CD4-positive, alpha-beta T cell (primary cell): ENCODE measurements around the gene RUNX1. TPM values are rescaled to one million over a fixed set of nuclear protein-coding genes. Genes with fewer than 3 reads are reported as not detected.

Experiments used
- ATAC-seq: fragments of 200-7000 bp; cut with Tn5 transposase; one replicate; pipeline ENCODE4 v1.10.0; 2022; ENCODE audit warnings: mild to moderate bottlenecking; ENCODE audit not compliant: poor library complexity
- CTCF ChIA-PET: fragments of 350-600 bp; sonication (Branson Sonifier 250); formaldehyde crosslinking; loops from one replicate; lab custom pipeline; 2021; ENCODE audit warnings: antibody characterized with exemption, inconsistent platforms; lab: Charles Lee
- POLR2A ChIA-PET: fragments of 350-600 bp; sonication (Branson Sonifier 250); formaldehyde crosslinking; loops from one replicate; lab custom pipeline; 2021; ENCODE audit warnings: antibody characterized with exemption, inconsistent platforms; lab: Charles Lee
- DNase-seq, 14 experiments: peaks; one replicate each; pipeline ENCODE4 v3.0.0-alpha.2; 2013 to 2020; ENCODE audit warnings: mixed read lengths in 2 of 14
- H3K27ac ChIP-seq, 2 donors: one replicate each; pipeline versions ENCODE4 v1.5.1 to v1.7.0; 2013; ENCODE audit warnings: low read length in 2 of 2, low read depth in 1 of 2, mild to moderate bottlenecking in 1 of 2
- H3K27me3 ChIP-seq, 2 experiments: 1 replicate in 1 of 2; 2 replicates in 1 of 2; pipeline versions ENCODE4 v1.6.1 to v1.7.0; 2013; ENCODE audit warnings: low read length in 2 of 2, control low read depth in 1 of 2, mild to moderate bottlenecking in 1 of 2, moderate library complexity in 1 of 2; ENCODE audit not compliant: insufficient read depth in 2 of 2, control insufficient read depth in 1 of 2
- H3K36me3 ChIP-seq: one replicate; pipeline ENCODE4 v1.6.1; 2013; ENCODE audit warnings: low read length, control low read depth; ENCODE audit not compliant: insufficient read depth
- H3K4me1 ChIP-seq: one replicate; pipeline ENCODE4 v1.6.1; 2013; ENCODE audit warnings: low read length, control low read depth; ENCODE audit not compliant: insufficient read depth
- H3K4me3 ChIP-seq: one replicate; pipeline ENCODE4 v1.5.1; 2013; ENCODE audit warnings: mild to moderate bottlenecking, low read length, moderate library complexity
- H3K9me3 ChIP-seq, 2 experiments: 1 replicate in 1 of 2; 2 replicates in 1 of 2; pipeline versions ENCODE4 v1.6.1 to v1.7.0; 2013; ENCODE audit warnings: low read length in 2 of 2, mild to moderate bottlenecking in 2 of 2, control low read depth in 1 of 2, moderate library complexity in 1 of 2; ENCODE audit not compliant: control insufficient read depth in 1 of 2, insufficient read depth in 1 of 2
- H3K27ac Mint-ChIP-seq: one replicate; pipeline ENCODE4 v1.8.0; 2020; ENCODE audit warnings: mixed read lengths
- H3K27me3 Mint-ChIP-seq: one replicate; pipeline ENCODE4 v1.8.0; 2021; ENCODE audit warnings: mixed read lengths
- H3K36me3 Mint-ChIP-seq: one replicate; pipeline ENCODE4 v1.8.0; 2021; ENCODE audit warnings: low read depth, mixed read lengths
- H3K4me1 Mint-ChIP-seq: one replicate; pipeline ENCODE4 v1.8.0; 2021; ENCODE audit warnings: low read depth, mixed read lengths
- H3K4me3 Mint-ChIP-seq: one replicate; pipeline ENCODE4 v1.8.0; 2020; ENCODE audit warnings: mild to moderate bottlenecking, mixed read lengths
- H3K9me3 Mint-ChIP-seq: one replicate; pipeline ENCODE4 v1.8.0; 2020; ENCODE audit warnings: mixed read lengths
- intact Hi-C, 2 experiments: fragments of 100-400 bp; cut with DNase I in 1 of 2; cut with micrococcal nuclease in 1 of 2; formaldehyde crosslinking; loops; one replicate each; pipeline versions ENCODE4 v1.15.1 to v1.9.0; 2023 to 2025; cut with DNase I, micrococcal nuclease
- total RNA-seq, 174 experiments: library from RNA in 2 of 174; stranded (reverse) in 2 of 174; gene quantifications; one replicate each; pipeline ENCODE4 v1.2.3 and lab custom pipeline; 2021 to 2026
- TF ChIP-seq, protein P1 (sequence below): fragments of 200-600 bp; IDR thresholded peaks from one replicate; pipeline ENCODE4 v1.8.0; 2022; ENCODE audit warnings: antibody characterized with exemption, mild to moderate bottlenecking

The RUNX1 gene
- total RNA-seq, 2 experiments from 2014 or later: 71.7 to 74.3 TPM

- peaks cover 59% of the 10 kb centered on the region for H3K4me1 ChIP-seq
- ChIA-PET POLR2A (interaction anchor here (0.7 to 1.4 kb wide), 7 partner anchors 10 to 127 kb away, joined by 3 to 6 read pairs (median 4); no protein-coding TSS in a partner anchor), CTCF (interaction anchor here (1.5 to 2.6 kb wide), 4 partner anchors 9 to 127 kb away, joined by 3 to 8 read pairs (median 6); no protein-coding TSS in a partner anchor)
- H3K36me3 Mint-ChIP-seq: peaks cover 74% of the 10 kb centered on the region
- H3K27me3 Mint-ChIP-seq: no peaks in the 10 kb centered on the region
- intact Hi-C loops: no loop called here
- TF ChIP-seq, protein P1, sequence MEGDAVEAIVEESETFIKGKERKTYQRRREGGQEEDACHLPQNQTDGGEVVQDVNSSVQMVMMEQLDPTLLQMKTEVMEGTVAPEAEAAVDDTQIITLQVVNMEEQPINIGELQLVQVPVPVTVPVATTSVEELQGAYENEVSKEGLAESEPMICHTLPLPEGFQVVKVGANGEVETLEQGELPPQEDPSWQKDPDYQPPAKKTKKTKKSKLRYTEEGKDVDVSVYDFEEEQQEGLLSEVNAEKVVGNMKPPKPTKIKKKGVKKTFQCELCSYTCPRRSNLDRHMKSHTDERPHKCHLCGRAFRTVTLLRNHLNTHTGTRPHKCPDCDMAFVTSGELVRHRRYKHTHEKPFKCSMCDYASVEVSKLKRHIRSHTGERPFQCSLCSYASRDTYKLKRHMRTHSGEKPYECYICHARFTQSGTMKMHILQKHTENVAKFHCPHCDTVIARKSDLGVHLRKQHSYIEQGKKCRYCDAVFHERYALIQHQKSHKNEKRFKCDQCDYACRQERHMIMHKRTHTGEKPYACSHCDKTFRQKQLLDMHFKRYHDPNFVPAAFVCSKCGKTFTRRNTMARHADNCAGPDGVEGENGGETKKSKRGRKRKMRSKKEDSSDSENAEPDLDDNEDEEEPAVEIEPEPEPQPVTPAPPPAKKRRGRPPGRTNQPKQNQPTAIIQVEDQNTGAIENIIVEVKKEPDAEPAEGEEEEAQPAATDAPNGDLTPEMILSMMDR: no peak
- no peak for DNase-seq
- H3K36me3 ChIP-seq: peaks cover 39% of the 10 kb centered on the region
- H3K27ac Mint-ChIP-seq: peak overlapping the region; percentile 68
- peak overlapping the region in 1 of 2 donors; percentile 6 for H3K27ac ChIP-seq
- no peaks in the 10 kb centered on the region for H3K27me3 ChIP-seq
- no peaks in the 10 kb centered on the region for H3K9me3 ChIP-seq
- no peaks in the 10 kb centered on the region for H3K9me3 Mint-ChIP-seq
- H3K4me1 Mint-ChIP-seq: peaks cover 92% of the 10 kb centered on the region
- peak overlapping the region; percentile 35 for H3K4me3 Mint-ChIP-seq
- ATAC-seq: no peak
- no peak overlapping the region for H3K4me3 ChIP-seq
Measured at GRCh38 chr21:35016517-35017188, 32.4 kb downstream of the RUNX1 start.

DNA sequence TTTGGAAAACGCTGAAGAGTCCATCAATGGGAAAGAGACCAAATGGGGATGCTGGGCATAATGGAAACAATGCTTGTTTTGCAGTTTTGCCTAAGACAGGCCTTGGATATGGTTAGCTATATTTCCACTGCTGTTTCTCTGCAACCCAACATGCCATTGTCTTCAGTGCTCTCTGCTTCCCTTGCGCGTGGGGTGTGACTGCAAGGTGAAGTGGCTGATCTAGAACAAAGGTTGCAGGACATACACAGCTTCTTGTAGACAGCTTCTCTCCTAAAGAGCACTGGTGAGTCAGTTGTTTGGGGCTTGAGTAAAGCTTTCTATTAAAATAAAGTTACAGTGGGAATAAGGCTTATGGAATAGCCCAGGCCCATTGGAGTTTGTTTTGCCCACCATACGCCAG lies 33.0 kb downstream of the RUNX1 start:
- no peak for ATAC-seq
- intact Hi-C loops: no loop called here
- no peaks in the 10 kb centered on the region for H3K9me3 ChIP-seq
- peak overlapping the region; percentile 13 for H3K4me3 Mint-ChIP-seq
- TF ChIP-seq, protein P1: no peak
- H3K27ac ChIP-seq: no peak overlapping the region
- H3K27ac Mint-ChIP-seq: peak overlapping the region; percentile 68
- H3K4me1 ChIP-seq: peaks cover 60% of the 10 kb centered on the region
- H3K4me3 ChIP-seq: no peak overlapping the region
- no peaks in the 10 kb centered on the region for H3K27me3 ChIP-seq
- H3K36me3 Mint-ChIP-seq: peaks cover 72% of the 10 kb centered on the region
- DNase-seq: peak in 1 of 14 experiments; percentile 29
- ChIA-PET POLR2A (interaction anchor here (0.7 to 1.2 kb wide), 5 partner anchors 10 to 63 kb away, joined by 3 to 6 read pairs (median 3); no protein-coding TSS in a partner anchor), CTCF (interaction anchor here (1.5 to 2.6 kb wide), 4 partner anchors 10 to 126 kb away, joined by 3 to 8 read pairs (median 6); no protein-coding TSS in a partner anchor)
- no peaks in the 10 kb centered on the region for H3K9me3 Mint-ChIP-seq
- H3K27me3 Mint-ChIP-seq: no peaks in the 10 kb centered on the region
- H3K4me1 Mint-ChIP-seq: peaks cover 92% of the 10 kb centered on the region
- peaks cover 33% of the 10 kb centered on the region for H3K36me3 ChIP-seq

DNA sequence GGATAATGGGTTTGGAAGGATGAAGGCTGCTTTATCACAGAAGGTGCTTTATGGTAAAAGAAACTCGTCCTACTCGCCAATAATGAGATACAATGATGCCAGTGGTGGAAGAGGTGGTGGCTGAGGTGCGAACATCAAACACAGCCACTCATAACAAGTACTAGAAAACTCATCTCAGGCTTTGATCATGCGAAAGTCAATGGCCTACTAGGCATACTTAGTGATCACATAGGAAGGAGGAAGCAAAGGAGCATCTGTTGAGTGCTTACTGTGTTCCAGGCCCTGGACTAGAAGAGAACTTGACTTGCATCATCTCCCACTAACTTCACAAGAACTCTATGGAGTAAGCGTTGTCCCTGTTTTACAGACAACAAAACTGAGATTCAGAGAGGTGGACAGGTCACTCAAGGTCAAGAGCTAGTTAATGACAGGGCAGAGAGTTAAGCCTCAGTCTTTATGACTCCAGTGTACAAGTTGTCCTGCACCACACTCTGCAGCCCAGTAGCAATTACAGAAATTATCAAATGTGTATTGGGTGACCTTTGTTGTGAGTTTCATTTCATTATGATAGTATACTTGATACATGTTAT lies 33.6 kb downstream of the RUNX1 start:
- H3K4me3 ChIP-seq: no peak overlapping the region
- H3K27me3 ChIP-seq: no peaks in the 10 kb centered on the region
- Mint-ChIP-seq H3K36me3 (peaks cover 71% of the 10 kb centered on the region), H3K9me3 (no peaks in the 10 kb centered on the region), H3K27ac (peak overlapping the region; percentile 68), H3K4me1 (peaks cover 92% of the 10 kb centered on the region), H3K27me3 (no peaks in the 10 kb centered on the region), H3K4me3 (peak overlapping the region; percentile 45)
- peaks cover 28% of the 10 kb centered on the region for H3K36me3 ChIP-seq
- intact Hi-C loops: no loop called here
- ChIA-PET CTCF (interaction anchor here (2.3 to 2.6 kb wide), 3 partner anchors 10 to 126 kb away, joined by 6 to 8 read pairs (median 7); no protein-coding TSS in a partner anchor), POLR2A (interaction anchor here (0.7 to 1.5 kb wide), 8 partner anchors 11 to 62 kb away, joined by 3 to 13 read pairs (median 3); no protein-coding TSS in a partner anchor)
- TF ChIP-seq, protein P1: no peak
- H3K4me1 ChIP-seq: peaks cover 56% of the 10 kb centered on the region
- H3K9me3 ChIP-seq: no peaks in the 10 kb centered on the region
- H3K27ac ChIP-seq: no peak overlapping the region
- ATAC-seq (peak; percentile 78), DNase-seq (peak in 5 of 14 experiments; percentile 28 to 64 (median 30))
